NB4 (cell line): ENCODE data around the gene TLK1.

Experiments
- DNase-seq: peaks from one replicate; pipeline ENCODE4 v3.0.0; 2010; ENCODE audit warnings: low read depth
- H3K4me3 ChIP-seq: one replicate; pipeline ENCODE4 v1.5.1; 2011; ENCODE audit warnings: mild to moderate bottlenecking, low read depth, low read length, moderate library complexity
- CTCF ChIP-seq: IDR thresholded peaks from one replicate; pipeline ENCODE4 v1.5.1; 2012; ENCODE audit warnings: low read depth, low read length
- MAX ChIP-seq: IDR thresholded peaks from 2 replicates; pipeline ENCODE4 v1.6.1; 2011; ENCODE audit warnings: low read depth, low read length
- MYC ChIP-seq: IDR thresholded peaks from 2 replicates; pipeline ENCODE4 v1.6.1; 2011; ENCODE audit warnings: low read depth, low read length
- POLR2A ChIP-seq: IDR thresholded peaks from 2 replicates; pipeline ENCODE4 v1.6.1; 2011; ENCODE audit warnings: mild to moderate bottlenecking; ENCODE audit not compliant: insufficient read length; ENCODE audit errors: extremely low read depth

The TLK1 gene

GRCh38 chr2:170999654-171000053 lies 161.0 kb downstream of the TLK1 start:
- TF ChIP-seq MAX, result no peak
- TF ChIP-seq POLR2A, result no peak
- TF ChIP-seq CTCF, result no peak
- no peak for TF ChIP-seq MYC
- no peak for DNase-seq
- H3K4me3 ChIP-seq, result no peak overlapping the region

- no peak overlapping the region for H3K4me3 ChIP-seq
- DNase-seq, result no peak
- no peak for TF ChIP-seq MYC
- no peak for TF ChIP-seq POLR2A
- no peak for TF ChIP-seq MAX
- TF ChIP-seq CTCF, result no peak
Measured at GRCh38 chr2:170997893-170998597, 162.6 kb downstream of the TLK1 start.

- H3K4me3 ChIP-seq, result no peak overlapping the region
- TF ChIP-seq MAX, result no peak
- TF ChIP-seq MYC, result no peak
- TF ChIP-seq POLR2A, result no peak
- TF ChIP-seq CTCF, result no peak
- DNase-seq, result no peak
Measured at GRCh38 chr2:170996316-170996715, 164.4 kb downstream of the TLK1 start.

- TF ChIP-seq POLR2A (no peak), CTCF (no peak), MYC (no peak), MAX (no peak)
- no peak overlapping the region for H3K4me3 ChIP-seq
- no peak for DNase-seq
Measured at GRCh38 chr2:170991398-170992182, 169.1 kb downstream of the TLK1 start.

- DNase-seq, result no peak
- H3K4me3 ChIP-seq, result no peak overlapping the region
- no peak for TF ChIP-seq POLR2A
- TF ChIP-seq MYC, result no peak
- TF ChIP-seq CTCF, result no peak
- TF ChIP-seq MAX, result no peak
Measured at GRCh38 chr2:170986566-170987258, 174.0 kb downstream of the TLK1 start.
